Stimulated activated CD4-positive, alpha-beta T cell treated with anti-CD3 and anti-CD28 coated beads, Interleukin-2, amount 100 ng/mL, for 4 hours (primary cell): ENCODE results near the gene ZCCHC7.
"Not testable (repeated sequence)": the region's sequence is repeated elsewhere in the genome, so short reads cannot be mapped to it uniquely, and the experiment has no call there.

Experiments
- DNase-seq: peaks from one replicate; pipeline ENCODE4 v3.0.0-alpha.2; 2020; ENCODE audit warnings: low read depth

Gene ZCCHC7

DNA sequence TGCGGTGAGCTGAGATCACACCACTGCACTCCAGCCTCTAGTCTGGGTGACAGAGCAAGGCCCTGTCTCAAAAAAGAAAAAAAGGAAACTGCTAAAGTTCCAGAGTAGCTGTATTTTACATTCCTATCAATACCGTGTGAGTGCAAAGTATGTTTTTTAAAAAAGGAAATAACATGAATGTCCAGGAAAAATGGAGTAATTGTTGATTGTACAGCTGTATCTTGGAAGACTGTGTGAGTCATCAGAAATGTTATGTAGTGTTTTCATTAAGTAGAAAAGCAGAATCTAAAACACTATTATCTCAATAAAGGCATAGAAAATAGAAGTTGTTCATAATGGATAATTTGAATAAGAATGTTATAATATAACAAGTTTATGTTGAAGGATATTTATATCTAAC, 53.9 kb downstream of the ZCCHC7 start:
- DNase-seq, result no peak

DNA sequence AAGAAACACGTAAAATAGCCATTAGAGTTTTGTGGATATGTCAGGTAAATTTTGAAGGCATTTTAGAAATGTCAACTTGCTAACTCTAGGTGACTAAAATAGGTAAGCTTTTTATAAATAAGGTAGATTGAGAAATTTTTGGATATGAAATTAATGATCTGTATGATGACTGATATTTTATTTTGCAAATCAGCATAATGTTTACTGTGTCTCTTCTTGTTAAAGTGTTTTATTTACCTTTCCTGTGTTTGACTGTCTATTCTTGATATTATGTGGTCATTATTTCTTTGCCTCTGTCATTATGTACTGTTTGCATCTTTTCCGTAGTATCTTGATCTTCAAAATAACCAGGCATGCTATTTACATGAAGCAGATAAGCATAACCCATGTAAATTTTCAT, 58.4 kb downstream of the ZCCHC7 start:
- DNase-seq, result no peak

DNA sequence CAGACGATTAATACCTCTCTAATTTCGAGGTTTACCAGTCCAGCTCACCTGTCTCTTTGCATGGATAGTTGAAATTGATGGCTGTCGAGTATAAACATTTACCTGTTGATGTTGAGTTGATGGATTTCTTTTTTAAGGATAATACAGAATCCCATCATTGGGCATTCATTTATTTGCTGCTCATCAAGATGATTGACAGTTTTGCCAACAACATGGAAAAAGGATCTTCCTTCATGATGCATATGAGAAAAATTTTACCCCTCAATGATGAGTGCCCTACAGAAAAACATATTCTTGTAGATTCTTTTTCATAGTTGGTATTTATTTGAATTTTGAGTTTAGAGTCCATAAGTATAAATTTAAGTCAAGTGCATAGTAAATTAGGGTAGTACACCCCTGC, 59.2 kb downstream of the ZCCHC7 start:
- DNase-seq, result no peak

DNA sequence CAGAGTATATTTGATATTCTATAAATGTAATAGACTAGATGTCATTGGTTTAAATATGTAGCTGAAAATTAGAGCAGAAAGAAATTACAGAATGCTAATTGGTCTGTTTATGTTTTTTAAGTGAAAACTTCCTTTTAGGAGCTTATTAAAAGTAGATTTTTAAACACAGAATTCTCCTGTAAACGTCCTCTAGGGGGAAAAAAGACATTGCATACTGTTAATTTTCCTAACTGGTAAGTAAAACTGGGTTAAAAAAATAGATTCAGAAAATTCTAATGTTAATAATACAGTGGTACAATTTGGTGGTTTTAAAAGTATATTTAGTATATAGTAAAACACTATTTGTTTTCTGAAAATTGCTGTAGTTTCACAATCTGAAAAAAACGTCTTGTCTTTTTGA, 59.8 kb downstream of the ZCCHC7 start:
- DNase-seq, result no peak

DNA sequence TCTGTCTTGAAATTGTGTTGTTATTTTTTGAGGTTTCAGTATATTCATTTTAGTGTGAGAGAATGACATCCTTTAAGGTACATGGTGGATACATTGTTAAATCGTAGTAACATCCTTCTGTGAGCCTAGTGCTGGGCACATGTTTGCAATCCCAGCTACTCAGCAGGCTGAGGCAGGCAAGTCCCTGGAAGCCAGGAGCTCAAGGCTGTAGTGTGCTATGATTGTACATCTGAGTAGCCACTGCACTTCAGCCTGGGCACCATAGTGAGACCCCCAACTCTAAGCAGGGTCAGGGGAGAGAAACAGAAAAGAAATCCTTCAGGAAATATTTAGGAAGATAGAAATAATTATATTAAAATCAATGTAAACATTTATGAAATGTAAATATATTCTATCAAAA, 62.3 kb downstream of the ZCCHC7 start:
- no peak for DNase-seq

DNA sequence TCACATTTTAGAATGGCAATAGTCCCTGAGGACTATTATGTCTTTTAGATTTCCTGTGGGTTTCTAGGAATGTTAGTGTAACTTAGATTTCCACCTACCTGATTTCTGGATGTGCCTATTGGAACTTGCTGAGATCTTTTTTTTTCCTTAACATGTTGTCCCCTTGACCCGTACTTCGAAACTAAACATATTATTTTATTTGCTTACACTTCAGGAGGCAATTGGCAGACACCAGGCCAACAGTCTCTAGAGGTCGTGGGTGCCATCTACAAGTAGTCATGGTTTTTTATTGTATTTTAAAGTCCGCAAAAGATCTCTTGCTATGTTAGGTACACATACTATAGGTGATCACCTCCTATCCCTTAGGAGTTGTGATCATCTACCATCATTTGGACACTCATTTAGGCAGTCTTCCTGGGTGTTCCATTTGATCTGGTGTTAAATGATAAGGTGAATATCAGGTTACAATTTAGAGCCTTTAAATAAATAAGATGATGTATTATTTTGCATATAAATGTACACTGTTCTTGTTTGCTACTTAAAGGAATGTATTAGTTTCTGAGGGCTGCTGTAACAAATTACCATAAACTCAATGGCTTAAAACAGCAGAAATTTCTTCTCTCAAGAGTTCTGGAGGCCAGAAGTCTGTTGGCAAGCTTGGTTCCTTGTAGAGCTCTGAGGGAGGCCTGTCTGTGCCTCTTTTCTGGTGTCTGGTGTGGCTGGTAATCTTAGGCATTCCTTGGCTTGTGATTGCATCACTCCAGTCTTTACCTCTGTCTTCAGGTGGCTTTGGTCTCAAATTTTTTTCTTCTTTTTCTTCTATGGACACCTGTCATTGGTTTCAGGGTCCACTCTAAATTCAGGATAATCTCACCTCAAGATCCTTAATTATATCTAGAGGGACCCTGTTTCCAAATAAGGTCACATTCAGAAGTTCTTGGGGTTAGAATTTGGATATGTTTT, 64.8 kb downstream of the ZCCHC7 start:
- DNase-seq, result no peak

DNA sequence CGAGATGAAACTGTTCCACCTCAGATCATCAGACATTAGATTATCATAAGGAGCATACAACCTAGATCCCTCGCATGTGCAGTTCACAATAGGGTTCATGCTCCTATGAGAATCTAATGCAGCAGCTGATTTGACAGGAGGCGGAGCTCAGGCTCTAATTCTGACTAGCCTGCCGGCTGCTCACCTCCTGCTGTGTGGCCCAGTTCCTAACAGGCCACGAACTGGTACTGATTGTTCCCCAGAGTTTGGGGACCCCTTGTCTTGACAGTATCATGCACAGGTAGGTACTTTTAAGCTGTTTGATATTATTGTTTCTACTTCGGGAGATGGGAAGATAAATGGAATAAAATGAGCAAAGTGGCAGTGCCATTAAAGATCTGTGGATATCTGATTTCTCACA, 66.9 kb downstream of the ZCCHC7 start:
- DNase-seq, result no peak

DNA sequence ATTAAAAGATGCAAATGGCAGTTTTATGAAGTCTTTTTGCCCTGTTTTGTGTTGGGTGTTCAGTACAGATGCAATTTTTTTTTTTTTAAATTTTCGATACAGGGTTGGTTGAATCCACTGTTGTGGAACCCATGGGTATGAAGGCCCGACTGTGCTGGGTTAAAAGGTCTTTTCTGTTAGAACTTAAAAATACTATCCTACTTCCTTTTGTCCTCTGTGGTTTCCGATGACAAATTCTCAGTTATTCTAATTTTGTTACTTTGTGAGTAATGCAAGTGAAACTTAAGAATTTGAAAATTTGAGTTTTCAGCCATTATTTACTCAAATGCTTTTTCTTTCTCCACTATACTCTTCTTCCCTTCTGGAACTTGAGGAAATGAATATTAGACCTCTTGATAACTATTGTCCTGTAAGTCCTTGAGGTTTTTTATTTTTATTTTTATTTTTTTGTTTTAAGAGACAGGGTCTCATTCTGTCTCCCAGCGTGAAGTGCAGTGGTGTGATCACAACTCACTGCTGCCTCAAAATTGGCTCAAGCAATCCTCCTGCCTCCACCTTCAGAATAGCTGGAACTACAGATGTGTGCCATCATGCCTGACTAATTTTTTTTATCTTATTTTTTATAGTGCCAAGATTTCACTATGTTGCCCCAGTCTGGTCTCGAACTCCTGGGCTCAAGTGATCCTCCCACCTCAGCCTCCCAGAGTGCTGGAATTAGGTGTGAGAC, 67.5 kb downstream of the ZCCHC7 start:
- DNase-seq, result no peak

DNA sequence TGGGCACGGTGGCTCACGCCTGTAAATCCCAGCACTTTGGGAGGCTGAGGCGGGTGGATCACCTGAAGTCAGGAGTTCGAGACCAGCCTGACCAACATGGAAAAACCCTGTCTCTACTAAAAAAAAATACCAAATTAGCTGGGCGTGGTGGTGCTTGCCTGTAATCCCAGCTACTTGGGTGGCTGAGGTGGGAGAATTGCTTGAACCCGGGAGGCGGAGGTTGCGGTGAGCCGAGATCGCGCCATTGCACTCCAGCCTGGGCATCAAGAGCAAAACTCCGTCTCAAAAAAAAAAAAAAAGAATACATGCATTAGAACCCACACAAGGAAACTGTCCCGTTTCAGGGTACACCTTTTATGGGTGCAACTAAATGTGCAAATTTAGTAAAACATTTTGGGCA, 70.4 kb downstream of the ZCCHC7 start:
- DNase-seq, result not testable (repeated sequence)

DNA sequence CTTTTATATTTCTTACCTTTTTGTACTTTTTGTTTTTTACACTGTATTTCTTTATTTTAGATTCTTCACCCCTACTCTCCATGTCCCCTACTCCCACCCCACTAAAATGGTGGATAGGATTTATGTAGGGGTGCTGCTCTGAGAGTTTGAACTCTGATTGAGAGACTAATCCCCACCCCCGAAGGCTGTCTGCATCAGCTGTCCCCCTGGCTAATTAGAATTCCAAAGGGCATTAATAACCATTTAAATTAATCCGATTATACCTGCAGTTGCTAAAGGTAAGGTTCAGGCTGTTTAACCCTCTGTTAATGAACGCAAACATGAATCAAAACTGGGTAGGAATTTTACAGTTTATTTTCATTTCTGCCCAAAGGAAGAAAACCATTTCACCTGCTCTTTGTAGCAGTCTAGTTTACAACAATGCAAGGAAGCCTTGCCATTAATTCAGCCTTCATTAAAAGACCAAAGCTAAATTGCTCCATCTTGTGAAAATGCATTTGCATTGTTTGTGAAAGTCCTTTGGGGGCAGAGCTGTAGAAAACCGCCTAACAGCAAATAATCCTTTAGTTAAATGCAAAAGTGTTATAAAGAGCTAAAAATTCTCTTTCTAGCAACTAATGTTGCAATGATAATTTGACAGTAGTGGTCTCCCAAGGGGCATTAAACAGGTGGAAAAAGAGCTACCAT, 71.2 kb downstream of the ZCCHC7 start:
- DNase-seq, result no peak

DNA sequence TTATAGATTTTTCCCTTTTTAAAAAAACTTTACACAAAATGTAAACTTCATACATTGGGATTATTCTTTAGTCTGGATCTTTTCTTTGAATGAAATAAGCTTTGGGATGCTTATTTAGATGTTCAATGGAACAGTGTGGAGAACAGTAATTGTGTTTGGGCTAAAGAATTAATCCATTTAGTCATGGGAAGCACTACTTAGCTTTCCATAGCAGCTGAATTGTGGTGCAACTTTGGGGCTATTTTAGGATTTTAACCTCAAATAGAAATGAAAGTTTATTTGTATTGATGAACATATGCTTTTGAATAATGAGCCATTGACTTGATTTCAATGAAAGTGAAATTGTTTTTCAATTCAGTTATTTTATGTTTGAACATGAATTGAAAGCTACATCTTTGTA, 72.4 kb downstream of the ZCCHC7 start:
- DNase-seq, result no peak

DNA sequence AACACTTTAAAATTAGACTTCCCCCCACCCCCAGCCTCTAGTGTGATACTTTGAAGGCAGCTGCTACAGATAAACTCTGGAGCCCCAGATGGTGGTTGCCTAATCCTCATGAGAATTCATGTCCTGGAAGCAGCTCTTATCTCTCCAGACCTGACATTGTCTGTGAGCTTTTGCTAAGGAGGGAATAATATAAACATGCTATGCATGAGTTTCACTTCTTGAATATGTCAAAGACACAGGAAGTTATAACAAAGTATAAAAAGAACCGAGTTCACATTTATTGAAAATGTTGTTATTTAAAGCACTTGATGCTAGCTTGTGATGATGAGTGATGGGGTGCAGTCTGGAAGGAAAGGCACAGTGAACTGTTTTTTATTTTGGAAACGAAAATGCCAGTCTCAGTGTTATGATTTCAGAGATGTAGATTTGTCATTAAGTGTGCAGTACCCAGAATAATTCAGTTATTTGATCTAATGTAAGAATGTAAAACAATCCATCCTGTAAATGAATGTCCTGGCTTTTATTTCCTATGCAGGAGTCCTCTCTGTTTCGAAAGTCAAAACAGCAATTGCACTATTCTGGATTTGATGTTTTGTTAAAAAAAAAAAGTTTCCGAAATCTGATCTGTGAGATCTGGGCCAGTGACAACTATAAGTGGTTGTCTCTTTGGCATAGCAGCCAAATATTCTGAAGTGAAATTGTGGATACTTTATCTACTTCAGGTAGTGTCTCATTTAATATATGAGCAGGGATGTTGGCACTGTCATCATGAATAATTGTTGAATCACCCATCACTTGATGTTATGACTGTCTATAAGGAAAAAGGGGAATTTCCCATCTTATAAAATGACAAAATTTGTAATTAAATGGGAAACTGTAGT, 77.0 kb downstream of the ZCCHC7 start:
- DNase-seq, result no peak

DNA sequence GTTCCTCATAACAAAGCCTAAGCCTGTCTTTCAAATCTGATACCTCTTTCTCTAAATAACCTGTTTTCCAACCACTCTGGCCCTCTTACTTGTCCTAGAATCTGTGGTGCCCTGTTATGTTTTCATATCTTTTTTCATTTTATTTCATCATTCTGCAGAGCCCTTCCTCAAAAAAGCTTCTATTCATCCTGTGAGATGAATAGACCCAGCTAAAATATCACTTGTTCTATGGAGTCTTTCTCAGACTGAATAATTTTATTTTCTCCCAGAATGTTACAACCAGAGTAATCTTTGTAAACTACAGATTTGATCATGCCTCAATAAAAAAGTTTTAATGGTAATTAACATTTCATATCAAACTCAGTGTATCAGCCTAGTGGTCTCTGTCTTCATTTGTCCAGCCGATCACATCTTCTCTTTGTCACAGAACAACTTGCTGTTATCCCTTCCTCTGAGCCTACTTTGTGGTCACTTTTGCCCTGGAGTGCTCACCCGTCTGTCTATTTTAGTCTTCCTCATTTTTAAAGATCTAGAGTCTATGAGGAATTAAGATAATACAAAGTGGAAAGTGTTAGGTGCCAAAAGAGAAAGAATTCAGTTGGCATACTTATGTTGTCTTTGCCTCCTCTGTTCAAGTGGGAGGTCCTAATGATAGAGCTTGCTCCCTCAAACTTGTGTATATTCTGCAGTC, 77.8 kb downstream of the ZCCHC7 start:
- no peak for DNase-seq

DNA sequence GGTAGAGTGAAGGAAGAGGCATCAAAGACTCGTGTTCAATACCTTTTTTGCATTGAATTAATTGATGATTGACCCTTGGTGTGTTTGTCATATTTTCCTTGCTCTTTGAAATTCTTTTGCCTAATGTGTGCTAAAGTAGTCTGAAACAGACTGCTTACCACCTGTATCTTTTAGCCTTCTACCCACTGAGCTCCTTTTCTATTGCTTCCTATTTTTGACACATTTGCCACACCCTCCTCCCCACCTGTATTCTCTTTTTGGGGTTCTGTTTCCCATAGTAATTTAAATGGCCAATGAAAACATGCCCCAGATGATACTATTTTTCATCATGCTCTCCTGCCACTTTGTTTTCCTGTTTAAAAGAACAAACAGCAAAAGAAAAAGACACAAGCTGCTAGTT, 78.5 kb downstream of the ZCCHC7 start:
- DNase-seq, result no peak

DNA sequence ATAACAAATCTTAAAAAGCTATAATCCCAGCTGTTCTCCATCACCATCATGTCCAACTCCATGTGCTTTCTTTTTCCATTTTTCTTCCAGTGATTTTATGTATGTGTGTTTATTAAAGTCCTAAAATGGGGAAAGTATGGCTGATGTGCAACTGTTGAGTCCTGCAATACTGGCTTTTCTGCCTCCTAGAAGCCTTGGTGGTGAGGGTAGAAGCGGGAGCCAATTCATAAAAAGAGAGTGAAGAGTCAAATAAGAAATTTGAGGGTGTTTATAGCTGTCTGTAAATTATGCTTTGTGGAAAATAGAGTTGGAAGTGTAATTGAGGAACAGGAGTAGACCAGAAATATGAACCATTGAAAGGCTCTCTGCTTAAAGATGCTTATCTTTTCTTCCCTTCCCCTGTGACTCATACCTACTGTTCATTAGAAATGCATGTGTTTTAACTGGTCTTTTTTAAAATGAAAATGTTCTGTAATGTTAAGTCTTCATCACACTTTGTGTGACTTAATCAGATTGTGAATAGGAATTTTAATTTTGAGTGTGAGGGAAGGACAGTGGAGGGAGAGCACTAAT, 80.1 kb downstream of the ZCCHC7 start:
- no peak for DNase-seq

DNA sequence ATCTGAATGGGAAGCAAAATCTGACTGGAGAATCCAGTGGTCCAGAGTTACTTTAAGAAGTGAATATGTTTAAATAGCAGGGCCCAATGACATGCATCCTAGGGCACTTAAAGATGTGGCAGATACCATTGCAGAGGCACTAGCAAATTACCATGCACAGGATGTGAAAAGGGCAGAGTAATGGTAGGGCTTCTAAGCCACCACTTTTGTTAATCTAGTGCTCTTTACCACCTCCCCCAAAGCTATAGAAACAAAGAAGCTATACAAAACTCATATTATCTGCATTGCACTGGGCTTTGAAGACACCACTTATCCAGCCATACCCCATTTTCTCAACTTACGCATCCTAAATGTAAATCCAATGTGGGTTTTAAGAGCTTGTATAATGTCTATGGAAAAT, 81.2 kb downstream of the ZCCHC7 start:
- DNase-seq, result no peak

DNA sequence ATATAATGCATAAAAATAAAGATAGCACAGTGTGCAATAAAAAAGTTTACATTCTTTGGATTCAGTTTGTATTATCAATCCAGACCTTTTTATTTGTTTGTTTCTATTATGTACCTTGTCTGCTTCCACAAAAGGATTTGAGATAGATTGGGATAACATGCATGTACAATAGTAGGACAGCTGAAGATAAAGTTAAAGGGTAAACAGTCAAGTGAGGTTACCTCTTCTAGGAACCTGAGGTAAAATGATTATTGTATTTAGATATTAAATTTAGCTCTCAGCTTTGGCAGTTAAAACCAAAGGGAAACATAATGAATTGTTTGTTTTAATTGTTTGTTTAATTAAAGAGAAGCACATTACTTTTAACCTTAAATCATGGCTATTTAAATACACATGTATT, 81.7 kb downstream of the ZCCHC7 start:
- no peak for DNase-seq

DNA sequence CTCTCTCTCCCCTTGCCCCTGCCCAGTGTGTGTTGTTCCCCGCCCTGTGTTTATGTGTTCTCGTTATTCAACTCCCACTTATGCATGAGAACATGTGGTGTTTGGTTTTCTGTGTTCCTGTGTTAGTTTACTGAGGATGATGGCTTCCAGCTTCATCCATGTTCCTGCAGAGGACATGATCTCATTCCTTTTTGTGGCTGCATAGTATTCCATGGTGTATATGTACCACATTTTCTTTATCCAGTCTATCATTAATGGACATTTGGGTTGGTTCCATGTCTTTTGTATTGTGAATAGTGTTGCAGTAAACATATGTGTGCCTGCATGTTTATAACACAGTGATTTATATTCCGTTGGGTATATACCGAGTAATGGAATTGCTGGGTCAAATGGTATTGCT, 83.1 kb downstream of the ZCCHC7 start:
- DNase-seq, result not testable (repeated sequence)

DNA sequence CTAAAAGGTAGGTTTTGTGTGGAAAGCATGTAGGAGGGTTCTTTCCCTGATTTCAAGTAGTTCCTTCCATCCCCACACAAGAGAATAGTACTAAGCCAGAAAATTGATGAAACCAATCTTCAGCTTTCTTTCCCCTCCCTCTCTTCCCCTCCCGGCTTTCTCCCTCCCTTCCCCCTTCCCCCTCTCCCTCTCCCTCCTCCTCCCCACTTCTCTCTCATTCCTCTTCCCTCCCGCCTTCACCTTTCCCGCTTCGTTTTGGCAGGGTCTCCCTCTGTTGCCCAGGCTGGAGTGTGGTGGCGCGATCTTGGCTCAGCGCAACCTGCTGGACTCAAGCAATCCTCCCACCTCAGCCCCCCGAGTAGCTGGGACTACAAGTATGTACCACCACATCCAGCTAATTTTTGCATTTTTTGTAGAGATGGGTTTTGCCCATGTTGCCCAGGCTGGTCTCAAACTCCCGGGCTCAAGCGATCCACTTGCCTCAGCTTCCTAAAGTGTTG, 85.8 kb downstream of the ZCCHC7 start:
- DNase-seq, result no peak
